Transverse colon (tissue), 4 donors: ENCODE data around the gene LGALS3BP. TPM values are rescaled to one million over a fixed set of nuclear protein-coding genes. Genes with fewer than 3 reads are reported as not detected.

Experiments used
- DNase-seq: peaks from one replicate; pipeline ENCODE4 v3.0.0-alpha.2; 2019
- H3K27ac ChIP-seq, 4 donors: fragments of 200-600 bp; sonication (generic); 2 replicates each; pipeline ENCODE4 v1.5.1; 2016 to 2018; ENCODE audit warnings: inconsistent platforms in 4 of 4
- H3K27me3 ChIP-seq: fragments of 200-600 bp; sonication (generic); 2 replicates; pipeline ENCODE4 v1.5.1; 2017; ENCODE audit warnings: inconsistent platforms
- H3K36me3 ChIP-seq, 4 donors: fragments of 200-600 bp; sonication (generic); 2 replicates each; pipeline ENCODE4 v1.5.1; 2017 to 2019; ENCODE audit warnings: inconsistent platforms in 4 of 4
- H3K4me1 ChIP-seq, 4 donors: fragments of 200-600 bp; sonication (generic); 2 replicates each; pipeline ENCODE4 v1.5.1; 2017 to 2020; ENCODE audit warnings: inconsistent platforms in 4 of 4
- H3K4me3 ChIP-seq, 4 donors: fragments of 200-600 bp; sonication (generic); 1 replicate in 1 of 4; 2 replicates in 3 of 4; pipeline versions ENCODE4 v1.5.1 to v1.6.1; 2017 to 2019; ENCODE audit warnings: inconsistent platforms in 4 of 4
- H3K9me3 ChIP-seq, 2 donors: fragments of 200-600 bp; sonication (generic); 2 replicates each; pipeline ENCODE4 v1.5.1; 2017 to 2019; ENCODE audit warnings: inconsistent platforms in 2 of 2
- EP300 ChIP-seq: sonication (generic); formaldehyde crosslinking; IDR thresholded peaks from one replicate; pipeline ENCODE4 v1.6.1; 2017; ENCODE audit warnings: antibody characterized with exemption, low read depth
- POLR2A ChIP-seq: fragments of 450-650 bp; IDR thresholded peaks from one replicate; pipeline ENCODE4 v1.6.1; 2016; ENCODE audit warnings: antibody characterized with exemption, mild to moderate bottlenecking, moderate library complexity
- POLR2AphosphoS5 ChIP-seq, 3 donors: sonication (generic); formaldehyde crosslinking; IDR thresholded peaks; one replicate each; pipeline ENCODE4 v1.6.1; 2016; ENCODE audit warnings: antibody characterized with exemption in 3 of 3
- WGBS, 2 donors: methylation state at CpG; one replicate each; pipeline ENCODE4 v1.1.5; 2018; ENCODE audit warnings: low coverage in 1 of 2; 5-methylcytosine and 5-hydroxymethylcytosine counted together
- in situ Hi-C, 4 donors: fragments of 200-750 bp; cut with MboI; loops; one replicate each; pipeline versions ENCODE4 v1.15.0 to v1.15.1; 2017; ENCODE audit warnings: low sequenced_read_pairs in 3 of 4, low pct_ligation_motif_present in 1 of 4, low pct_unique_long_range_greater_than_20kb in 1 of 4
- intact Hi-C: fragments of 100-400 bp; cut with DNase I; formaldehyde crosslinking; loops from one replicate; pipeline ENCODE4 v1.15.1; 2023; ENCODE audit warnings: low total_unique reads
- total RNA-seq, 4 donors: library from RNA; depleted of rRNA; stranded (reverse); fragments of >200 nt; gene quantifications; one replicate each; pipeline ENCODE4 v1.1.0, GENCODE V29; 2016
- TF ChIP-seq, protein P1 (sequence below), 5 experiments: fragments of 200-600 bp in 3 of 5; fragments of 450-650 bp in 2 of 5; sonication (generic) in 3 of 5; IDR thresholded peaks; 1 replicate in 2 of 5; 2 replicates in 3 of 5; pipeline ENCODE4 v1.5.1; 2016 to 2017; ENCODE audit warnings: antibody characterized with exemption in 5 of 5, inconsistent platforms in 3 of 5, mild to moderate bottlenecking in 2 of 5, moderate library complexity in 1 of 5

The LGALS3BP gene
- total RNA-seq, 4 donors from 2014 or later: 796 to 1,440 (median 1,077) TPM

DNA sequence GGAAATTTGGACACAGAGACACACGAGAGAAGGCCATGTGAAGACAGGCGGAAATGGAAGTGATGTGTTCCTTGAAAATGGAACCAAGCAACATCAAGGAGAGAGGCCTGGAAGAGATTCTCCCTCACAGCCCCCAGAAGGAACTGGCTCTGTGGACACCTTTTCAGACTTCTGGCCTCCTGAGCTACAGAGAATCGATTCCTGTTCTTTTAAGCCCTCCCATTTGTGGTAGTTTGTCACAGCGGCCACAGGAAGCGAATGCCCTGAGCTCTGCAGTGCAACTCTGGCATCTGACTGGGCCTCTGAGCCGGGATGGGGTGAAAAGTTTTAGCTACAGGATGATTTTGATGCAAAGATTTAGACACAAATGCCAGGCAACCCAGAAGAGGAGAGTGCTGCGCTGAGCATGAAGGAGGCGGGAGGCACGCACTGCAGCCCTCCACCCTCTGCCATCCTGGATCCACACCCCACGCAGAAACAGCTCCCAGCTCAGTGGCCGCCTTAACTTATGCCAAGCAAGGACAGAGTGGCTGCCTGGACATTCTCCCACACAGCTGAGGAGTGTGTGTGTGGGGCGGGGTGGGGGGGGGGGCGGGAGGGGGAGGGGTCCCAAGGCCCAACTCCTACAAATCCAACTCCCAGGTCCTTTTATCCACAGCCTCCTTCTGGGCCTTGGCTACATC lies 56.8 kb downstream of the LGALS3BP start:
- Histone ChIP-seq H3K4me3 (peak overlapping the region in 3 of 4 donors; percentile 70 to 78 (median 70)), H3K36me3 (no peaks in the 10 kb centered on the region), H3K4me1 (peaks cover 24 to 70% (median 64%) of the 10 kb centered on the region in 4 donors), H3K27me3 (peaks cover 10% of the 10 kb centered on the region), H3K9me3 (no peaks in the 10 kb centered on the region), H3K27ac (peak overlapping the region; percentile 92 to 99 (median 95))
- TF ChIP-seq EP300 (no peak), POLR2AphosphoS5 (IDR thresholded peaks at IDR 0.05) (no peak), POLR2A (no peak)
- TF ChIP-seq, protein P1, sequence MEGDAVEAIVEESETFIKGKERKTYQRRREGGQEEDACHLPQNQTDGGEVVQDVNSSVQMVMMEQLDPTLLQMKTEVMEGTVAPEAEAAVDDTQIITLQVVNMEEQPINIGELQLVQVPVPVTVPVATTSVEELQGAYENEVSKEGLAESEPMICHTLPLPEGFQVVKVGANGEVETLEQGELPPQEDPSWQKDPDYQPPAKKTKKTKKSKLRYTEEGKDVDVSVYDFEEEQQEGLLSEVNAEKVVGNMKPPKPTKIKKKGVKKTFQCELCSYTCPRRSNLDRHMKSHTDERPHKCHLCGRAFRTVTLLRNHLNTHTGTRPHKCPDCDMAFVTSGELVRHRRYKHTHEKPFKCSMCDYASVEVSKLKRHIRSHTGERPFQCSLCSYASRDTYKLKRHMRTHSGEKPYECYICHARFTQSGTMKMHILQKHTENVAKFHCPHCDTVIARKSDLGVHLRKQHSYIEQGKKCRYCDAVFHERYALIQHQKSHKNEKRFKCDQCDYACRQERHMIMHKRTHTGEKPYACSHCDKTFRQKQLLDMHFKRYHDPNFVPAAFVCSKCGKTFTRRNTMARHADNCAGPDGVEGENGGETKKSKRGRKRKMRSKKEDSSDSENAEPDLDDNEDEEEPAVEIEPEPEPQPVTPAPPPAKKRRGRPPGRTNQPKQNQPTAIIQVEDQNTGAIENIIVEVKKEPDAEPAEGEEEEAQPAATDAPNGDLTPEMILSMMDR (IDR thresholded peaks at IDR 0.05): no peak
- 50 to 82% methylated on average over 2 to 13 of the region's 13 CpGs for WGBS, 2 donors
- in situ Hi-C loops: no loop called here
- DNase-seq: no peak
- intact Hi-C loops: loop anchor here (5.0 kb wide), 1 partner anchor 36 kb away; no protein-coding TSS in a partner anchor

DNA sequence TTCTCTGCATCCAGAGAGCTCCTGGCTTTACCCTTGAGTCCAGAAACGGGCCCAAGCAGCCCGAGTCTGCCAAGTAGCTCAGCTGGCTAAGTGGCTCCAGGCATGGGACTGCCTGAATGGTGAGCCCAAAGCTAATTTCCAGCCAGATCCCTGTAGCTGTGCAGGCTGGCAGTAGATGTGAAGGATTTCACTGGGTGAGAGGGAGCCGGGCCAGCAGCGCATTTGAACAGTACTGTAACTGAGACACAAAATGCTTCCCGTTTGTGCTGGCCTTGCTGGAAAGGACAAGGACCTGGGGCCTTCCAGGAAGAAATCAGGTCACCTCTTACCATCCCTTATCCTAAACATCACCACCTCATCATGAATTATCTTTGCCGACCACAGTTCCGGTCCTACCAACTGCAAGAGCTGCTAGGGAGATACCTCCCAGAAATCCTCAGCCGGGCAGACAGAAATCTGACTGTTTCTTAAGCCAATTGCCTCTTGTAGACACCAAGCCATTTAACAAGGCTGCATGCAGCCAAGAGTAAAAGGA lies 58.2 kb downstream of the LGALS3BP start:
- no peaks in the 10 kb centered on the region for H3K36me3 ChIP-seq
- H3K27me3 ChIP-seq: peaks cover 10% of the 10 kb centered on the region
- TF ChIP-seq POLR2A: no peak
- intact Hi-C loops: loop anchor here (5.0 kb wide), 1 partner anchor 34 kb away; no protein-coding TSS in a partner anchor
- H3K4me1 ChIP-seq: peaks cover 24 to 82% (median 69%) of the 10 kb centered on the region in 4 donors
- no peak overlapping the region for H3K4me3 ChIP-seq
- H3K9me3 ChIP-seq: no peaks in the 10 kb centered on the region
- peak overlapping the region; percentile 92 to 99 (median 95) for H3K27ac ChIP-seq
- DNase-seq: no peak
- in situ Hi-C loops: no loop called here
- WGBS, 2 donors: 72% methylated on average over 8 of the region's 8 CpGs; no CpG with 5 or more reads in 1 of the 2 donors

Other genes starting within 250 kb of the LGALS3BP start
- gene CYTH1, start 197.7 kb downstream of the LGALS3BP start, total RNA-seq: 100 to 1,000 TPM; 103 to 156 (median 142) TPM
- gene USP36, start 139.1 kb downstream of the LGALS3BP start, total RNA-seq: 10 to 100 TPM; 28.5 to 96.5 (median 63.5) TPM
- 1 to 10 TPM; 1.8 to 3.0 (median 2.5) TPM for gene CEP295NL, start 76.7 kb downstream of the LGALS3BP start, total RNA-seq
- 10 to 100 TPM; 32.2 to 70.7 (median 54.6) TPM for gene TIMP2, start 54.5 kb downstream of the LGALS3BP start, total RNA-seq
- gene CANT1, start 29.8 kb upstream of the LGALS3BP start, total RNA-seq: 100 to 1,000 TPM in 3 of 4 donors, 10 to 100 TPM in 1; 89.4 to 231 (median 138) TPM
- gene C1QTNF1, start 44.2 kb upstream of the LGALS3BP start, total RNA-seq: 10 to 100 TPM in 2 of 4 donors, 1 to 10 TPM in 2; 5.4 to 35.5 (median 12.0) TPM
- gene ENGASE, start 94.9 kb upstream of the LGALS3BP start, total RNA-seq: 100 to 1,000 TPM in 2 of 4 donors, 10 to 100 TPM in 2; 74.7 to 335 (median 121) TPM